ENCODE results near the gene PCID2.
"Not testable (repeated sequence)": the region's sequence is repeated elsewhere in the genome, so short reads cannot be mapped to it uniquely, and the experiment has no call there.

Gene PCID2

DNA sequence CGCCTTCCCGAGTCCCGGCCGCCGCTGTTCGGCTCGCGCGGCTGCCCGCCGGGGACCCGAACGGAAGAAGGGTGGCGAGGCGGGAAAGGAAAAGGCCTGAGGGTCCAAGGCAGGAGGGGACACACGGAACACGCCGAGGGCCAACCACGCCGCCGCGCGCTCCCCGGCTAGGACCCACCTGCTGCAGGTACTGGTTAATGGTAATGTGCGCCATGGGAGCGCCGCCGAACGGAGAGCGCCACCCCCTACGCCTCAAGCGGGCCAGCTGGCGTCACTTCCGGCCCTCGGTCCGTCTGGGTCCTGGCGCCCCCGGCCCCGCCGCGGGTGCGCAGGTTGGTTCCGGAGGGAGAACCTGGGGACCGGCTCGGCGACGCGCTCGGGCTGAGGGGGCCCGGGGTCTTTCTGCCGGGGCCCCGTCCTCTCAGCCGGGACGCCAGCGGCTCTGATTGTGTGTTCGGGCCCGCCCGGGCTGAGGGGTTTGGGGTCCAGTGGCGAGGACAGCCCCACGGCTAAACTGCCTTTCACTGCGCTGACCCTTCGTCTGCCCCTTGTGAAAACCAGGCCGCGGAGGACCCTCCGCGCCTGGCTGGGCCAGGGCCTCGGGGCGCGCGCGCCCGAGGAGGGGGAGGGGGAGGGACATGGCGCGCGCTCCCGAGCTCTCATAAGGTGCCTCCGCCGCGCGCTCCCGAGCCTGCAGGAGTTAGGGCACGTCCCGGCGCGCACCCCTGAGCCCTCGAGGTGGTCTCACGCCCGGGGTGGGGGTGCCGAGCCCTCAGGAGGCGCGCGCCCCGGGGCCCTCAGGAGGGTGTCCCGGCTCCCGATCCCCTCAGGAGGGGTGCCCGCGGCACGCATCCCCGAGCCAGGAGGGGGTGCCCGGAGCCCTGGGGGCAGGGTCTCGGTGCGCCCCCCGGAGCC is at the start of gene PCID2:
Gene PCID2, minus strand, starts transcription at position 249 of the 915 bp plus-strand sequence. Its CDS starts 35 bp downstream, at position 214.
- TF ChIP-seq, protein P1, sequence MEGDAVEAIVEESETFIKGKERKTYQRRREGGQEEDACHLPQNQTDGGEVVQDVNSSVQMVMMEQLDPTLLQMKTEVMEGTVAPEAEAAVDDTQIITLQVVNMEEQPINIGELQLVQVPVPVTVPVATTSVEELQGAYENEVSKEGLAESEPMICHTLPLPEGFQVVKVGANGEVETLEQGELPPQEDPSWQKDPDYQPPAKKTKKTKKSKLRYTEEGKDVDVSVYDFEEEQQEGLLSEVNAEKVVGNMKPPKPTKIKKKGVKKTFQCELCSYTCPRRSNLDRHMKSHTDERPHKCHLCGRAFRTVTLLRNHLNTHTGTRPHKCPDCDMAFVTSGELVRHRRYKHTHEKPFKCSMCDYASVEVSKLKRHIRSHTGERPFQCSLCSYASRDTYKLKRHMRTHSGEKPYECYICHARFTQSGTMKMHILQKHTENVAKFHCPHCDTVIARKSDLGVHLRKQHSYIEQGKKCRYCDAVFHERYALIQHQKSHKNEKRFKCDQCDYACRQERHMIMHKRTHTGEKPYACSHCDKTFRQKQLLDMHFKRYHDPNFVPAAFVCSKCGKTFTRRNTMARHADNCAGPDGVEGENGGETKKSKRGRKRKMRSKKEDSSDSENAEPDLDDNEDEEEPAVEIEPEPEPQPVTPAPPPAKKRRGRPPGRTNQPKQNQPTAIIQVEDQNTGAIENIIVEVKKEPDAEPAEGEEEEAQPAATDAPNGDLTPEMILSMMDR (IDR thresholded peaks at IDR 0.05; ENCODE audit: extremely low read depth, insufficient read depth, missing control alignments) = no peak
- peak; percentile 95 for DNase-seq (ENCODE audit: low spot score)
- in situ Hi-C loops (cut with MboI; ENCODE audit: low pct_unique_long_range_greater_than_20kb, low sequenced_read_pairs, unreplicated experiment) = no loop called here

DNA sequence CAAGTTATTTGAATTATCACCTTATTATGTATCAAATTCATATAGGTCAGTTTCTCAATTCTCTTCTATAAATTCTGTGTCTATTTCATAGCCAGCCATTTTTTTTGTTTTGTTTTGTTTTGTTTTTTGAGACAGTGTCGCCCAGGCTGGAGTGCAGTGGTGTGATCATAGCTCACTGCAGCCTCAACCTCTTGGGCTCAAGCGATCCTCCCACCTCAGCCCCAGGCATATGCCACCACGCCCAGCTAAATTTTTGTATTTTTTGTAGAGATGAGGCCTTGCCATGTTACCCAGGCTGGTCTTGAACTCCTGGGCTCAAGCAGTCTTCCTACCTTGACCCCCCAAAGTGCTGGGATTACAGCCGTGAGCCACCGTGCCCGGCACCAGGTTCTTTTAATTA is 49.4 kb upstream of the PCID2 start:
- in situ Hi-C loops (cut with MboI; ENCODE audit: low pct_unique_long_range_greater_than_20kb, low sequenced_read_pairs, unreplicated experiment); DNase-seq (ENCODE audit: low spot score): not testable (repeated sequence)

DNA sequence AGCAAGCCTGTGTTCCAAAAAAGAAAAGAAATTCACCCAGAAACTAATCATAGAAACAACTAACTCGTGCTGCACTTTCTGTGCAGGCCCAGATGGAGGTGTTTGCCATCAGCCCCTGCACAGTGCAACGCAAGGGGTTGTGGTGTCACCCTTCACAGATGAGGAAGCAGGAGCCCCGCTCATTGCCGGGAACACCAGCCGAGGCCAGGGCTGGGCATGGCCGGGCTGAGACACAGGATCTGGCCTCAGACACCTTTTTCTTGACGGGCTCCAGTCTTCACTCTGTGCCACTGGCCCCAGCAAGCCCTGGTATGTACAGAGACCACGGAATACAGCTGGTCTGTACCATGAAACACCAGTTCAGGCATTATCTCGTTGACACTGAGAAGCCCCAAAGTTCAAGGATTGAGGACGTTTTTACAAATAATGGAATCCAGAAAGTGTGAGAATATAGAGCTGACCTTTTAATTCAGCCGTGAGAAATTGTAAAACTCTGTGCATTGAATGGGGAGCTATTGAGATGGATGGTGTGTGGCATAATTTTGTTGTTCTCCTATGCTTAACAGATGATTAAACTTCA is 44.1 kb upstream of the PCID2 start:
- no peak for DNase-seq (ENCODE audit: low spot score)
- TF ChIP-seq, protein P1 (IDR thresholded peaks at IDR 0.05; ENCODE audit: extremely low read depth, insufficient read depth, missing control alignments) = no peak
- in situ Hi-C loops (cut with MboI; ENCODE audit: low pct_unique_long_range_greater_than_20kb, low sequenced_read_pairs, unreplicated experiment) = no loop called here

DNA sequence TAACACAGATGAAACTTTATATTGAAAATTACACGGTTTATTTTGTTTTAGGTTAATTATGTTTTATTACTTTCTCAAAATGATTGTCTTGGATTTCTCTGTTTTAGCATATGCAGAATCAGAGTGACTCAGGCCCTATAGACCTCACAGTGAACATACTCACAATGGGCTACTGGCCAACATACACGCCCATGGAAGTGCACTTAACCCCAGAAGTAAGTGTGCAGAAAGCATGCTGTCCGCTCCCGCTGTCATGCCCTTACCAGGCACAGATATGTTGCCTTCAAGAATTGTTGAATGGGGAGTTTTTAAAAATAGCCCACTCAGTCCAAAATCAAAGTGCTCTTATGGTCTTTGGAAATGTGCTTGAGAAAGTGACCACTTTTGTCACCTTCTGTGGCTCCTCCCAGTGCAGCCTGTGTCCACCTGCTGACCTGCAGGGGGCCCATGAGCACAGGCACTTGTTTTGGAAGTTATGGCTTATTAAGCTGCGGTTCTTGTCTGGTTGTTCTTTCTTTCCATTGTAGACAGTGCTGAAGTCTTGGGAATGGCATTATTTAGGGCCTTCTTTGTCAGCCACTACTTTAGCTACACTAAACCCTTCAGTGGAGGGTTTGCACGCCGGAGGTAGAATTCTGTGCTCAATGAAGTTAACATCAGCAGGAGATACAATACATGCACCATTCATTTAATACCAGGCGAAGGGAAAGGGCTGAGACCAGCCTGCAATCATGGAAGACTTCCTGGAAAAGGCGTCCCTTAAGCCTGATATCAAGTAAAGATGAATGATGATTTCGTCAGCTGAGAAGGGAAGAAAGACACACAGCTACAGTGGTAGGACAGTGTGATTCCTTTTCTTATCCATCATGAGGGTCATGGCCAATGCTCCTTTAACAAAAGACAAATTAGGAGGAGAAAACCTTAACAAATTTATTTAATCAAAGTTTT is 37.7 kb upstream of the PCID2 start:
- TF ChIP-seq, protein P1 (IDR thresholded peaks at IDR 0.05; ENCODE audit: extremely low read depth, insufficient read depth, missing control alignments) = peak; percentile 31
- no peak for DNase-seq (ENCODE audit: low spot score)
- in situ Hi-C loops (cut with MboI; ENCODE audit: low pct_unique_long_range_greater_than_20kb, low sequenced_read_pairs, unreplicated experiment) = no loop called here

DNA sequence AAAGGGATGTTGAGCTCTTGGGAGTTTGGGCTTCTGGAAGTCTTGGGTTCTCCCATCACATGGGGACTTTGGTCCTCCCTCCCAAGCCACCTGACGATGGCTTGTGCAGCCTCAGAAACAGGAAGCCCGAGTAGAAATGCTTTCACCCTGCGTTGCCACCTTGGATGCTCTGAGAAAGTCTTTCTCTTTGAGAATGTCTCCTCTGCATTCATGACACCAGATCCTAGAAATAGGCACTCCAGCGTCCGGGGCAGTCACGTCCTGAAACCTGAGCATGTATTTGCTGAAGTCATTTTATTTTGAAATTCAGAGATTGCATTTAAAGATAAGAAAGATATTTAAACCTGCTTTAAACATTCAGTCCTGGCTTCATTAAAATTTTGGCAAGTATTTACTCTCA is 35.4 kb upstream of the PCID2 start:
- DNase-seq (ENCODE audit: low spot score) = no peak
- TF ChIP-seq, protein P1 (IDR thresholded peaks at IDR 0.05; ENCODE audit: extremely low read depth, insufficient read depth, missing control alignments) = no peak
- in situ Hi-C loops (cut with MboI; ENCODE audit: low pct_unique_long_range_greater_than_20kb, low sequenced_read_pairs, unreplicated experiment) = no loop called here

DNA sequence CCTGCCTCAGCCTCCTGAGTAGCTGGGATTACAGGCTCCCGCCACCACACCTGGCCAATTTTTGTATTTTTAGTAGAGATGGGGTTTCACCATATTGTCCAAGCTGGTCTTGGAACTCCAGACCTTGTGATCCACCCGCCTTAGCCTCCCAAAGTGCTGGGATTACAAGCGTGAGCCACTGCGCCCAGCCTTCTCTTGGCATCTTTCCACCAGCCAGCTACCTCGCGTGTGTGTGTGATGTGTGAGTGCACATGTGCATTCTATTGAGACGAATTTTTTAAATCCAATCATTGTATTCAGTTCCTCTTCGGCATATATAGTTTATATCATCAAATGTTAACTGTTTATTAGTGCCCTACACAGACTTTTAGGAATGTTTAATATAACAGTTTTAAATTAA is 33.2 kb upstream of the PCID2 start:
- DNase-seq (ENCODE audit: low spot score); in situ Hi-C loops (cut with MboI; ENCODE audit: low pct_unique_long_range_greater_than_20kb, low sequenced_read_pairs, unreplicated experiment): not testable (repeated sequence)

DNA sequence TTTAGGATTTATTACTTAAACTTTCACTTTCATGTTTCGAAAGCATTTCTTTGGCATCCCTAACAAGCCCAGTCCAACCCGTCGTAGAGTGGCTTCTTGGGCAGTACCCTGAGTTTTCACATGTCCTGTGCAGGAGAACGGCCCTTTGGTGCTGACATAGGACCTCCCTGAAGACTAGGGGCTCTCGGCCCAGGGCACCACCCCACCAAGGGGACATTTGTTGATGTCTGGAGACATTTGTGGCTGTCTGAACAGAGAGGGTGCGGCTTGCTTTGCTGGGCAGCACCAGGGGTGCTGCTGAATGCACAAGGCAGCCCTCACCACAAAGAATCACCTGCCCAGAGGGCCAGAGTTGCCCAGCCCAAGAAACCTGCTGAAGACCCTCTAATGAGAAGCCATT is 31.5 kb upstream of the PCID2 start:
- in situ Hi-C loops (cut with MboI; ENCODE audit: low pct_unique_long_range_greater_than_20kb, low sequenced_read_pairs, unreplicated experiment) = no loop called here
- TF ChIP-seq, protein P1 (IDR thresholded peaks at IDR 0.05; ENCODE audit: extremely low read depth, insufficient read depth, missing control alignments) = no peak
- DNase-seq (ENCODE audit: low spot score) = no peak
